GM13976 (cell line): ENCODE results near the gene ATP6V0D1.
"Not testable (repeated sequence)": the region's sequence is repeated elsewhere in the genome, so short reads cannot be mapped to it uniquely, and the experiment has no call there.

Experiments
- DNase-seq: peaks from one replicate; pipeline ENCODE4 v3.0.0; 2012; ENCODE audit warnings: low spot score
- in situ Hi-C: fragments of 300-500 bp; cut with MboI; formaldehyde crosslinking; loops from one replicate; pipeline ENCODE4 v1.12.0; 2022; ENCODE audit warnings: low sequenced_read_pairs, mixed read lengths, inconsistent platforms; ENCODE audit not compliant: unreplicated experiment
- TF ChIP-seq, protein P1 (sequence below): IDR thresholded peaks from 2 replicates; pipeline ENCODE4 v1.5.1; 2012; ENCODE audit warnings: borderline replicate concordance, mild to moderate bottlenecking; ENCODE audit not compliant: insufficient read depth; ENCODE audit errors: extremely low read depth, missing control alignments, control extremely low read depth

The ATP6V0D1 gene

DNA sequence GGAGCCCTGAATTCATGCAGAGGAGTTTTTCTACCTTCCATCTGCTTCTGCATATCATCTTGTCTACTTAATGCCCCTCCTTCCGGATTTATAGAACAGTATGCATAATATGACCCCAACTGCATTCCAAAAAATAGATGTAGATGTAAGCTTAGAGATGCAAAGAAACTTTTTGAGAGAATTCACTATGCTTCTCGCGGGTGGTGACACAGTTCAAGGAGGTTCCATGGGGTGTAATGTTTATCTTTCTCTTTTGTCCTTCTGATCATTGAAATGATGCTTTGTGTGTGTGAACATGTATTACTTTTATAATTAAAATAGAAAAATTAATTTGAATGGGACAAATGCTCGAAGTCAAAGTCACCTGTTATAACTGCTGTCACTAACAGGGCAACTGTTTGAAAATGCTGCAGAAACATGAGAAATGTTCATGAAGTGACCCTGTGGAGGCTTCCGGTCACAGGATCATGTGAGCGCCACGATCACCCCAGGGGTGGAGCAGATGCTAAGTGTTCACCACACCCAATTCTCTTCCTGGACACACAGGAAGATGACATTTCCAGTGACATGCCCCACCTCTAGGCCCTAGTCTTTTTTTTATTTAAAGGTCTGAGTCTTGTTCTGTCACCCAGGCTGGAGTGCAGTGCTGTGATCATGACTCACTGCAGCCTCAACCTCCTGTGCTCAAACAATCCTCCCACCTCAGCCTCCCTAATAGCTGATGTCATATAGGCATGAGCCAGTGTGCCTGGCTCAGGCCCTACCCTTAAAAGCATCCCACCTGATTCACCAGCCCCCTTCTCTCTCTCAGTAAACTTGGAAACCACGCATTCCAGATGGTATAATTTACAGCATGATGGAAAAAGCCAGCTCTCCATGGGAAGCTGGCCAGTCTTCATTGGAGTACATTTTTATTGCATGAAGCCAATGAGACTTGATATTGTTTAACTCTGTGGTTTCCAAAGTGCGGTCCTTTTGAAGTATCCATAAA, 23.4 kb upstream of the ATP6V0D1 start:
- DNase-seq: peak; percentile 69
- TF ChIP-seq, protein P1, sequence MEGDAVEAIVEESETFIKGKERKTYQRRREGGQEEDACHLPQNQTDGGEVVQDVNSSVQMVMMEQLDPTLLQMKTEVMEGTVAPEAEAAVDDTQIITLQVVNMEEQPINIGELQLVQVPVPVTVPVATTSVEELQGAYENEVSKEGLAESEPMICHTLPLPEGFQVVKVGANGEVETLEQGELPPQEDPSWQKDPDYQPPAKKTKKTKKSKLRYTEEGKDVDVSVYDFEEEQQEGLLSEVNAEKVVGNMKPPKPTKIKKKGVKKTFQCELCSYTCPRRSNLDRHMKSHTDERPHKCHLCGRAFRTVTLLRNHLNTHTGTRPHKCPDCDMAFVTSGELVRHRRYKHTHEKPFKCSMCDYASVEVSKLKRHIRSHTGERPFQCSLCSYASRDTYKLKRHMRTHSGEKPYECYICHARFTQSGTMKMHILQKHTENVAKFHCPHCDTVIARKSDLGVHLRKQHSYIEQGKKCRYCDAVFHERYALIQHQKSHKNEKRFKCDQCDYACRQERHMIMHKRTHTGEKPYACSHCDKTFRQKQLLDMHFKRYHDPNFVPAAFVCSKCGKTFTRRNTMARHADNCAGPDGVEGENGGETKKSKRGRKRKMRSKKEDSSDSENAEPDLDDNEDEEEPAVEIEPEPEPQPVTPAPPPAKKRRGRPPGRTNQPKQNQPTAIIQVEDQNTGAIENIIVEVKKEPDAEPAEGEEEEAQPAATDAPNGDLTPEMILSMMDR: no peak
- in situ Hi-C loops: no loop called here

DNA sequence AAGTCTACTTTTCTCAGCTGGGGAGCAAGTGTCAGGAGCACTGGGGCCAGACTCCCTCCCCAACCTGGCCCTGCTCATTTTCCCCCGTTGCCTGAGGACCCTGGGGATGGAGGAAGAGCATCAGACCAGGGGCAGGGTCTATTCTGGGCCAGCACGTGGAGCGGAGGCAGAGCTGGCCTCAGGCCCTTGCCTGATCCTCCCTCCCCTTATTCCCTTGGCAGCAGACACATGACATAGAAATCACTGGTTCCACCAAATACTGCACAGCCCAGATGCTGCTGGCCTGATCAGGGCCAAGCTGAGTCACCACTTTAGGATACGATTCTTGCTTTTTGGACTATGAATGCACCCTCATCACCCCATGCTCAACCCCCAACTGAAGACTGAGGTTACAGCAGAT, 18.1 kb upstream of the ATP6V0D1 start:
- TF ChIP-seq, protein P1: no peak
- in situ Hi-C loops: no loop called here
- no peak for DNase-seq

DNA sequence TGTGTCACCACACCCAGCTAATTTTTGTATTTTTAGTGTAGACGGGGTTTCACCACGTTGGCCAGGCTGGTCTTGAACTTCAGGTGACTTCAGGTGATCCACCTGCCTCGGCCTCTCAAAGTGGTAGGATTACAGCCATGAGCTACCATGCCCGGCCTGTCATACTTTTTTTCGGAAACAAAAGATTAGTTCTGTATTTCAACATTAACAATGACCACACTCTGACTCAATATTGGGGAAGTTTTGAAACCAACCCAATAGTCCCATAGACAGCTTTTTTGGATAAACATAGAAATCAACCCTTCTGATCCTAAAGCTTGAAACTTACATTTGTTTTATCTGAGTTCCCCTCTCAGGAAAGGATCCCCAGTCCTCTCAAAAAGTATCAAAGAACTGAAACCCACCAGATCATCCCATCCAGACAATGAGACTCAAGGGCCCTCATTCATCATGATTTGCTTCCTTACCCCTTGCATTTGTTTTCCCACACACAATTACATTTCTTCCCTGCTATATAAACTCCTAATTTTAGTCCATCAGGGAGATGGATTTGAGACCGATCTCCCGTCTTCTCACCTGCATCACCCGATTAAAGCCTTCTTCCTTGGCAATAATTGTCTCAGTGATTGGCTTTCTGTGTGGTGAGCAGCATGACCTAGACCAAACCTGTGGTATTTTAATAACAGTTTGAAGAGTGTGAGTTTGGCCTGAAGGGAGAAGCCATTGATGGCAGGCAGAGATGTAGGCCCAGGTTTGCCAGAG, 9.6 kb upstream of the ATP6V0D1 start:
- TF ChIP-seq, protein P1: no peak
- in situ Hi-C loops: no loop called here
- no peak for DNase-seq

DNA sequence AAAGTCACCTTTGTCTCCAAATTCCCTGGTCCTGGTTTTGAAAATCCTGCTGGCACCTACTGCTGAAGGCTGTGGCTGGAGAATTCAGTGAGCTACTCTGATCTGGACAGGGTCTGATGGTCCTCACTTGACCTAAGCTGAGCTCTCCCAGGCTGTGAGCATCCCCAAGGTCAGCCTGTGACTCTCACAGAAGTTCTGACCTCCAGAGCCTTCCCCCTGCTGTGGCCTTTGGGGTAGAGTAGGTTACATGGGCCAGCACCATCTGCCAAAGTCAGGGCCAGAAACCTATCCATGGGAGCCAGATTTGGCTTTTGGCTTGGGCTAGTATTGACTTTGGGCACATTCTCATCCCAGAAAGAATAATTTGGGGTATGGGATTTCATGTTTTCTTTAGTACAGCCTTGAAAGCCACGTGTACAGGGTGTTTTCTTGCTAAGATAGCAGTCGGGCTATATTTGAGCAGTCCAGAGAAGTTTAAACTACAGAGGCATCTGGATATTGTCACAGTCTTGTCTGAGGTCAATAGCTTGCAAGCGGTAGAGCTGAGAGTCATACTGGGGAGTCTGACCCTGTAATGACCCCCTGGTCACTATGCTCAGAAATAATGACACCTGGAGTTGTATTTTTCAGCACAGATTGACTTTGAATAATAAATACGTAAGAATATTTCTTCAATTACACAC, 8.6 kb upstream of the ATP6V0D1 start:
- no peak for DNase-seq
- in situ Hi-C loops: no loop called here
- TF ChIP-seq, protein P1: no peak

DNA sequence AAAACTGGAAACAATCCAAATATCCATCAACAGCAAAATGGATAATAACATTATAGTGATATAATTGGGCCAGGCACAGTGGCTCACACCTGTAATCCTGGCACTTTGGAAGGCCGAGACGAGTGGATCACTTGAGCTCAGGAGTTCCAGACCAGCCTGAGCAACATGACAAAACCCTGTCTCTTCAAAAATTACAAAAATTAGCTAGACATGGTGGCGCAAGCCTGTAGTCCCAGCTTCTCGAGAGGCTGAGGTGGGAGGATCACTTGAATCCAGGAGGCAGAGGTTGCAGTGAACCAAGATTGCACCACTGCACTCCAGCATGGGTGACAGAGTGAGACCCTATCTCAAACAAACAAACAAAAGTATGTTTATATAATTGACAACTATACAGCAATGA, 6.6 kb upstream of the ATP6V0D1 start:
- in situ Hi-C loops, DNase-seq: not testable (repeated sequence)

DNA sequence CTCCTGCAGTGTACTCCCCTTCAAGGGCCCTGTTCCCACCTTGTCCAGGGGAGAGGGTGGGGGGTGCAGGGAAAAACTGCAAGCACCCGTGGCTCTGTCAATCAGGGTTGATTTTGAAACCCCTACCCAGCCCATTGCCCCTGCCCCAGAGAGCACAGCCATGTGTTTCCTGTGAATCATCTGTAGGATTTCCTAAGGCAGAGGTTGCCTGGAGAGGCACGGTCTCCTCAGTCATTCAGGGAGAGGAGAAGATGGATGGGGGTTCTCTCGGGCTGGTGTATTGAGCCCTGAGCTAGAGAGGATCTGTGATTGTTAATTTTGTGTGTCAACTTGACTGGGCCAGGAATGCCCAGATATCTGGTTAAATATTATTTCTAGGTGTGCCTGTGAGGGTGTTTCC, 5.8 kb upstream of the ATP6V0D1 start:
- DNase-seq: no peak
- TF ChIP-seq, protein P1: no peak
- in situ Hi-C loops: no loop called here
